COLO829 (cell line): ENCODE results near the gene SRRM4.
A peak's percentile ranks its signal among the peaks of the same experiment; 100 is the strongest.
"Not testable (repeated sequence)": the region's sequence is repeated elsewhere in the genome, so short reads cannot be mapped to it uniquely, and the experiment has no call there.

Source experiments
- DNase-seq: peaks from one replicate; pipeline ENCODE4 v3.0.0; 2012; ENCODE audit warnings: low spot score

SRRM4 gene, protein sequence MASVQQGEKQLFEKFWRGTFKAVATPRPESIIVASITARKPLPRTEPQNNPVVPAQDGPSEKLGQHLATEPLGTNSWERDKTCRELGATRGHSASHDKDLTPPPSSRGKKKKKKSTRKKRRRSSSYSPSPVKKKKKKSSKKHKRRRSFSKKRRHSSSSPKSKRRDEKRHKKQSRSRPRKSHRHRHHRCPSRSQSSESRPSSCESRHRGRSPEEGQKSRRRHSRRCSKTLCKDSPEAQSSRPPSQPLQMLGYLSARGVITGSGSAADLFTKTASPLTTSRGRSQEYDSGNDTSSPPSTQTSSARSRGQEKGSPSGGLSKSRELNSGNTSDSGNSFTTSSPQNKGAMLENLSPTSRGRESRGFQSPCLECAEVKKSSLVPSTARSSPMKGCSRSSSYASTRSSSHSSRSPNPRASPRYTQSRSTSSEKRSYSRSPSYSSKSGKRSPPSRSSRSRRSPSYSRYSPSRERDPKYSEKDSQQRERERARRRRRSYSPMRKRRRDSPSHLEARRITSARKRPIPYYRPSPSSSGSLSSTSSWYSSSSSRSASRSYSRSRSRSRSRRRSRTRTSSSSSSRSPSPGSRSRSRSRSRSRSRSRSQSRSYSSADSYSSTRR

DNA sequence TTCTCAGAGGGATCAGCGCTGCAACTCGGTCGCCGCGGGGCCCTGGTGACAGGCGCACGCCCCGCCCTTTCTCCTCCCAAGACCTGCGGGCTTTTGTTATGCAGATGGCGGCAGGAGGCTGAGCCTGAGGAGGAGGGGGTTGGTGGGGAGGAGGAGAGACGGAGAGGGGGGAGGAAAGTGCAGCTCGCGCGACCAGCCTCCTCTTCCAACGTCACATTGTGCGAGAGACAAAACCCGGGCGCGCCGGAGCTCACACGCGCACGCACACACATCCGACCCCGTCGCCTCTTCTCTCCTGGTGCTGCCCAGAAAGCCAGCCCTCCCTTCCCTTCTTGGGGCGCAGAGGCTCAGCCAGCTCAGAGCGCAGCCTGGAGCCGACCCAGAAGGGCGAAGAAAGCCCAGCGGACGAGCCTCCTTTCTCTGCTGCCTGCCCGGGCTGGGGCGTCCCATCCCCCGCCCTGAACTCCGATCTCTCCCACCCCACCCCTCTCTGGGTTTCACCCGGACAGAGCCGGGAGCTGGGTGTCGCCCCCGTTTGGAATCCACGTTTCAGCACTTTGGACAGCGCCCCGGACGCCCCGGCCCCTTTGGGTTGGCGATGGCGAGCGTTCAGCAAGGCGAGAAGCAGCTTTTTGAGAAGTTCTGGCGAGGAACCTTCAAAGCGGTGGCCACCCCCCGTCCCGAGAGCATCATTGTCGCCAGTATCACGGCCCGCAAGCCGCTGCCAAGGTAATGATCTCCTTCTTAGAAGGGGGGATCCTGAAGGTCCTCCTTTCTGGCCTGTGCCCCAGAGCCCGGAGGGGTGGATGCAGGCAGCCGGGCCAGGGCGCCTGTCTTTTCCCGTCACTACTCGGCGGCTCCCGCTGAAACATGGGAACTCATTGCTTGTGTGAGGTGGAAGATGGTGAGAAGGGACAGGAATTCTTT lies at the start of gene SRRM4:
Gene SRRM4 (plus strand): TSS at position 257 of the 927 bp plus-strand sequence. CDS start 342 bp downstream, at position 599.
- DNase-seq, result no peak

DNA sequence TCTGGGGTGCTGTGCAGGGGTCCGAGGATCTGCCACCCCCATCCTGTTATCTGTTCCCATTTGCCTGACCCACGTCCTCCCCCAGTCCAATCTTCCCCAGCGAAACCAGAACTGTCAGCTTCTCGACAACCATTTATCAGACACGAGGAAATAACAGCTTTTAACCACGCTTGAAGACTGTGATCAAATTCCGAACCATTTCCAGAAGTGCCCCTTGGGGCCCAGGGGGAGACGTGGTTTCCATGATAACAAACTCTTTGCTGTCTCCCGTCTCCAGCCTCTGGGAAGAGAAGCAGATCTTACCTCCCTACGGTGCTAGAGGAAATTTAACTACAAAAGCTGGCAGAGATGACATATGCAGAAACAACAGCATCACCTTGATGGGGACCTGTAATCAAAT lies 35.1 kb upstream of the SRRM4 start:
- DNase-seq, result no peak

DNA sequence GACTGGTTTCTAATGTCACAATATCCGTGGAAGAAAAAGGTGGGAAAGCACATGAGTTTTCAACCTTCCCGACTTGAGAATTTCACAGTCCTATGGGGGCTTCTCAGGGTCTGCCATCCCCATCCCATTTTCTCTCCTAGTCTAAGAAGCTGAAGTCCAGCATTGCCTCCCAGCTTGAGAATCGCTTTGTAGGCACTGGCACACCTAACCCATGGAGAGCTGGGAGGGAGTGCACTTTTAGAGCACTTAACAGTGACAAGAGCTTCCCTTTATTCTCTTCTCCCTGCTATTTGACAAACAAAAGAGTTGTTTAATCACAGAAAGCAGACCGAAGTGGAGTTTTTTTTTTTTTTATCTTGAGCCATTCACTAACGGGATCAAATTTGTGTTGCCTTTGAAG lies 22.8 kb upstream of the SRRM4 start:
- DNase-seq, result no peak

DNA sequence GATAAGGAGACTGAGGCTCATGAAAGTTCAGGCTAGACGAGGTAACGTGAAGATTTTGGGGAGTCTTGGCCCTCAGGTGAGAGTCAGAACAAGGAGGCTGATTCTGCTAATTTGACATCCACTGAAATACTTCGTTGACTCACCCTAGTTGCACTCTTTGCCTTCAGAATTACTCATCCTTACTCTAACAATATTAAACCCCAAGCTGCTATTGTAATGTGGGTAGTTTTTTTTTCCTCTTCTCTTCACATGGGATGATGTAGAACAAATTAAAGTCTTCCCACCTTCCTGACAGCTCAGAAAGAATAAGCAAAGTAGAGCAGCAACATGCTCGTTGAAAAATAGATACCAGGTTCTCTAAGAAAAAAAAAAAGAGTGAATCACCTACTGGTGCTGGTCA lies 22.0 kb upstream of the SRRM4 start:
- no peak for DNase-seq

DNA sequence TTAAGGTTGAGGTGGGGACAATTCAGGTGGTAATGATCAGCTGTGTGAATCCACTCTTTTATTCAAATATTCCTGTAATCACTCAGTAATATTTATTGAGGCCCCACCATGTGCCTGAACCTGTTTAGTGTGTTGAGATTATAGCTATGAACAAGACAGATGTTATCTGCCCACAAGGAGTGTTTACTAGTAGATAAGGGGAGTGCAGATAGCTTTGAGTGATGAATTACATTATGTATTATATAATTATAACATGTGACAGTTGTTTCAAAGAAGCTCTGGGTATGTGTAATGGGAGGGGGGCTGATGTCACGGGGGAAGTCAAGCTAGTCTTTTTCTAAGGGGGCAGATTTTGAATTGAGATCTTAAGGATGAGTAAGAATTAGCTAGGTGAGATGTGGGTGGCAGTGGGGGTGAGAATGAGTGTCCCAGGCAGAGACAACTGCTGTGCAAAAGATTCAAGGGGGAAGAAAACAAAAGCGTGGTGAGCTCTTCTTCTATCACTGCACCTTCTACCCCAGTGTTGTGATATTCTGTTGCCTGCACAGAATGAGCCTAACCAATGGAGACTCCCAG lies 21.3 kb upstream of the SRRM4 start:
- DNase-seq, result no peak

DNA sequence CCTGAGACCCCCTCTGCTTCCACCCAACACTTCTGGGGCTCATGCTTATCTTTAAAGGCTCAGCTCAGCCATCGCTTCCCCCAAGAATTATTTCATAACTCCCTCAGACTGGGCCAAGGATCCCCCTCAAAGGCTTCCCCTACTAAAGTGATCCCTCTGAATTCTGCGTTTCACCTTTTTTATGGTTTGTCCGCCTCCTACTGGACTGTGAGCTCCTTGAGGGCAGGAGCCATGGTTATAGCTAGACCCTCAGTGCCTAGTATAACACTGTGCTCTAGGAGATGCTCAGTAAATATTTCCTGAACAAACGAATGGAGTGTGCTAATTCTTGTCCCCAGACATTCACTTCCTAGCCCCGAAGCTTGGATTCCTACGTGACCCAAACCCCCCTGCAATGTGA lies 20.5 kb upstream of the SRRM4 start:
- DNase-seq, result no peak

DNA sequence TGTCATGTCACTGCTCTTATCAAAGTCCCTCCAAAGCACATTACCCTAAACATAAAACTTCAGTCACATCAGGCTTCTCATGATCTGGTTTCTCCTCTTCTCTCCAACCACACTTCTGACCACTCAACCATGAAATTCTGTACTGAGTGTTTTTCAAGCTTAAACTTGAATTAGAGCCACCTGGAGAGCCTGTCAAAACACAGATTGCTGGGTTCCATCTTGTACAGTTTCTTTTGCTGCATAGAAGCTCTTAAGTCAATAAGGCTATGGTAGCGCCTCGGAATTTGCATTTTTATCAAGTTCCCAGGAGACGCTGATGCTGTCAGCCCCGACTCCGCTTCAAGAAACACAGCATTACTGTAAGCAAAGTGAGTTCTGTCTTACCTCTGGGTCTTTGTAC lies 16.4 kb upstream of the SRRM4 start:
- no peak for DNase-seq

DNA sequence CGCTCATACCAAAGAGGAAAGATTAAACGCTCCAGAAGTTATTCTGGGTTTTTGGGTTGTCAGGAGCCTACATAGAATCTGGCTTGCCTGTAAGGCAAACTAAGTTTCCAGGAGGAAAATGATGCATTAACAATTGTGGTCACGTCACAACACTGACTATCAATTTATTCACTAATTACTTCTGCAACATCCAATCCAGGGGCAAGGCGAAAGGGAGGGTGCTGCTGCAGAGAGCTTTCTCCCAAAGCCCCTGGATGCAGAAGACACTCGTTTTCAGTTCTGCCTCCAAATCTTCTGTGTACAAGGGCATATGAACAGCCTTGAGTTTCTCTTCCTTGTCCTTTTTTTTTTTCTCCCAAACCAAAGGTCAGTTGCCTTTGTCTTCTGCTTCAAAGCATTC lies 10.5 kb upstream of the SRRM4 start:
- DNase-seq, result no peak

DNA sequence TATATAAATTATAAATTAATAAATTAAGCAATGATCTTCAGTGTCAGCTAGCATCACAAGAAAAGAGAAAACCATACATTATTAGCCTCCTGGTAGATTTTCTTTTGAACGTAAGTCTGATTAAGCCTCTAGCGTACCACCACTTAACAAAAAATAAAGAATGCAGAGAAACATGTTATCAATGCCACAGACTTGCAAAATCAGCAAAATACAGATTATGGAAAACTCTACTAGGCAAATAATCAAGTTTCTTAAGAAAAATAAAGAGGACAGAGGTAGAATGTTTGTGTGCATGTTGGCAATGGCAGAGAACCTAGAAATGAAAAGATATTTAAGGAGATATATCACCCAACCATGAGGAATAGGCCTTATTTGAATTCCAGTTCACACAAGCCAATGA lies 8.4 kb upstream of the SRRM4 start:
- DNase-seq, result no peak

DNA sequence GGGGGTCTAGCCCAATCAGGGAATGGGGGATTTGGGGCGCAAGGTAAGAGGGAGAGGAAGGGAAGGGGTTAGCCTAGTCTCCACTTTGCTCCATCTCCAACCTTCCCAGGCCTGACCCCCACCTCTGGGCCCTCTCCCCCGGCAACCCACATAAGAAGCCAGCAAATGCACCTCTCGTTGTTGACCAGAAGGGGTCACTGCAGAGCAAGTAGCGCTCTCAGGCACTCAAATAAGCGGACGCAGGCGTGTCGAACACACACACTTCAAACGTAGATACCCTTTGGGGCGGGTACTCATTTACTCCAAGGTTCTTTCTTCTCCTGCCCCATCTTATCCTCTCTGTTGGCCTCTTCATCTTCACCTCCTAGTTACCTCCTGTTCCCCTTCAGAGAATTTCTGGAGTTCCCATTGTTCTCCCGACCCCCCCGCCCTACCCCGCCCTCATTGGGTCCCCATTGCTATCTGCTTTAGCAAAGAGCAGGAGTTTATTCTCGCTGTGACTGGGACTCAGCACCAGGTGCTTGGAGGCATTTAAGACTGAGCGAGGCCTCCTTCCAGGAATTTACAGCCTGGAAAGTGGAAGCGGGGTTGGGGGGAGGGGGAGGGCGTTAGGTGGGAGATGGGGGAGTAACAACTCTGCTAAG lies 1.5 kb upstream of the SRRM4 start:
- DNase-seq, result peak; percentile 55

DNA sequence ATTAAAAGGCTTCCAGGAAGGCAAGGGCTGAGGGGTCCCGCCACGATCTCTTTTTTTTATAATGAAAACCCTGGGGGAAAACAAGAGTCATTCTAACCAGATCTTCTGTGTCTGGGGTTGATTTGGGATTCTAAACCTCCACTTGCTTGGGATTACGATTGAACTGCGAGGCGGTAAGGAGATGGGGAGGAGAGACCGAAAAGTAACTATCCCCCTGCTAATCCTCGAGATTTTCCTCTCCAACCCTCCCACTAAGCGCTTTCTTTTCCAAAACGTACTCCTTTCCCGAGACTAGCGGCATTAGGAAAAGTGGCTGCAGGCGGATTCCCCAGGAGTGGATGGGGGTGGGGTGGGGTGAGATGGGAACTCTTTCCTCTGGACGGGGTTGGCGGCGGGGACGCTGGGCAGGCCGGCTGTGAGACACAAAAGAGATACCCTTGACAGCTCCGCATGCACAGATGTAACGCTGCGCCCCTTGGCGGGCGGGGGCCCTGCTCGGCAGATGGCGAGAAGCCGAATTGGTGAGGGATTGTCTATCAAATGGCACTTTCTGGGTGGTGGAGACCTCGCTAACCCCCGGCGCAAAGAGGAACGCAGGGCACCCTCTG lies 830 bp upstream of the SRRM4 start:
- DNase-seq, result no peak

DNA sequence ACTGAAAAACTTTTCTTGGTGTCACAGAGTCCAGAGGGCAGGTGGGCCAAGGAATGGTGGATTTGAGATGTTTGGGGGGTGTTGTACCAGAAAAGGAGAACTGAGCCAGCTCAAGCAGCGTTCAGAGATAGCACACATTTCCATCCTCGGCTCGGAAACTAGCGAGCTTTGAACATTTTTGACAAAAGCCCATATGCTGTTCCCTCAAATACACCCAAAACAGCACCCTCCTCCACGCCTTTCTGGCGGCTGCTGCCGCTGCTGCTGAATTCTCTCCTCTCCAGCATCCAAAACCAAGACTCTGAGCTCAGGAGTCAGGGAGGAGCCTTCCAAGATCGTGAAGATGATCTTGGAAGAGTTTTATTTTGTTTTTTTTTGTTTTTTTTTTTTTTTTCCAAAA lies 961 bp downstream of the SRRM4 start:
- DNase-seq, result no peak

DNA sequence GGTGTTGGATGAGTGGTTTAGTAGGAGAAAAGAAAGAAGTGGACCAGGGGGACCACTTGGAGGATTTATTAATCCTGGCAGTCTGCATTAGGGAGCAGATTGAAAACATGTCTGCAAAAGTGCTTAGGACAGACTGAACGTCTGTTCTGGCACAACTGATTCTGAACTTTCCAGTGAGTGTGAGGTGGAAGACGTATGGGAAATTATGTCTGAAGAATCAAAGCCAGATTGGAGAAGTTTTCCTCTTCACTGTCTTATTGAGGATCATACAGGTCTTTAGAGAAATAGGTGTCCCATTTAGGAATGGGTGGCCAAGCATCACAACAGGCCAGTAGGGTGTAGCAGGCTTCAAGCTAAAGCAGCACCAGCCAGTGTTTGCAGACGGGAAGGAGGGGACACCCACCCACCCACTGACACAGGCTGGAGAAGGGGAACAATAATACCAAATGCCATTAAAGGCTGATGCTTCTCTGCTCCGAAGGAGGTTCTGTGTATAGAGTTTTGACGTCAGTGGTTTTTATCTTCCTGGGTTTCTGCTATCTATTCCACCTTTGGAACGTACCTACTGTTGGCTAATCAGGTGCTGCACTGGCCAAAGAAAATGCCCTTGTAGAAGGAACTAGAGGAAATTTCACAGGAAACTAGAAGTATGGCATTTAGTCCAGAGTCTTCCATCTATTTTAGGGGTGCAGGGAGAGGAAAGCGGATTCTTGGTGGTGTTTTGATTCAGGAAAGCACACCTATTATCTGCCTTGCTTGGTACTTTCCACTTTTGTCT lies 1.8 kb downstream of the SRRM4 start:
- no peak for DNase-seq

DNA sequence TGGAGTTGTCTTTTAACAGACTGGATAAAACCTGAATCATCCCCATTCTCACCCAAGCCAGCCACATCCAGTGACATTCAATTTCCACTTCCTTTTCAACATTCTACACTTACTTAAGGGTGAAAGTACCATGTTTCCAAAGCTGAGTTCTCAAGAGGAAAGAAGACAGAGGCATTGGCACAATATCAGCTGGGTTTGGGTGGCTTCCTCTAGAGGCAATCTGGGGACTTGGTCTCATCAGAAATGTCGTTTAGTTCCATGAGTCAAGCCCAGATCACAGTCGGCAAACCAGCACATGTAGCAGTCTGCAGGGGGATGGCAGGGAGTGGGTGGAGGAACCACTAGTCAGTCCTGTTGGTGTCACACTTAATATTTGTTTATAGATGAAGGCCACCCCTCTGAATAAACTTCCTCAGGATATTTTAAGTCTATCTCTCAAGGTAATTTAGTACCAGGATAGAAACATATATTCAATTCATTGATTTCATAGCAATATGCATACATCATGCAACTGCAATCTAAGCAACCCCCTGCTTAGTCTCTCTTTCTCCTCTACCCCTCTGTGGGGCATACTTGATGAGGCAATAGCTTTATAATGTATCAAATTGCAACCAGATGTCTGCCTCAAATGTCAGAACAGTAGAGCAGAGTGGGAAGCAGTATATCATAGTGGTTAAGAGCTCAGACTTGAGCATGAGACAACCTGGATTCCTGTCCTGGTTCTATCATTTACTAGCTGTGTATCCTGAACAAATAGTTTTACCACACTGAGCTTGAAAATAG lies 3.0 kb downstream of the SRRM4 start:
- no peak for DNase-seq

DNA sequence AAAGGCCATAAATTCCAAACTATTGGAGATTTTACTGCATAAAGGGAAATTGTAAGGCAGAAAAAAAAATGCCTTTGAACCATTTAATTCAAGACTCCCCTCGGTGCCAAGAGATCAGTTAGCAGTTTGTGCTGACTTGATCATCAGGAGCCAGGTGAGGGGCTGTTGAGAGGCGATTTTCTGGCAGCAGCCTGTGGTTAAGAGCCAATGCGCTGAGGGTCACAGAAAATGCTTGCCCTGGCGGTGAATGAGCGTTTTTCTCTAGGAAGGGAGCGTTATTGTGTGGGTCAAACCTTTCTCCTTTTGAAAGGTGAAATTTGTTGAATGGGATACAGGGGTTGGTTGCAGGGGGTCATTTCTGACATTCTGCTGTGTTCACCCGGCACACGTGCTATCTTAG lies 4.7 kb downstream of the SRRM4 start:
- no peak for DNase-seq

DNA sequence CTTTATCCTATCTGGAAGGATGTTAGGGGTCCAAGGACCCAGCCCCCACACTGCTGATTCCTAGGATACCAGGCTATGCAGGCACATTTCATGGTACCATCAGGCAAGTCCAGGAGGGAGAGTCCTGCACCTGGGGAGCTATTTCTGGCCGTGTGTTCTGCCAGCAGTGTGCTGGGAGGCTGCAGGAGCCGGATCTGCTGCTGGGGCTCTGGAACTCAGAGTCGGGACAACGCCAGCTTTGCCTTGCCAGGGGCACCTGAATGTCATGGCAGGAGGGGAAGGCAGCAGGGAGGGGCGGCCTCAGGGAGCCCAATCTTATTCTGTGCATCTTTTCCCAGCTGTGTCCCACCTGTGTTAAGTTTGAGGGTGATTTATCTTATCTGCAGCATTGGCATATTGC lies 17.8 kb downstream of the SRRM4 start:
- DNase-seq, result no peak

DNA sequence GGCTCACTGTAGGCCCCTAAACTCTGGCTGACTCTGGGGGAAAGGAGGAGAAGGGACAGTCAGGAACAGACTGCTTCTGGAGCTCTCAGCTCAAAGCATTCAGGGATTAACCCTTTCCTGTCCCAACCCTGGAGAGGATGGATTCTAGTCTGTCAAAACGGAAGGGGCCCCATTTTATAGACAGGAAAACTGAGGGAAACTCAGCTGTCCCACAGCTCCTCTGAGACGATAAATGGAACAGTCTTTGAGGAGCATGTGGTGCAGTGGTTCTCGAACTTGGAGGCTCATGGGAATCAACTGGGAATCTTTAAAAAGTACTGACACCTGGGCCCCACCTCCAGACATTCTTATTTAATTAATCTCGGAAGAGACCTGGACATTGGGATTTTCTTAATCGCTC lies 23.7 kb downstream of the SRRM4 start:
- DNase-seq, result no peak

DNA sequence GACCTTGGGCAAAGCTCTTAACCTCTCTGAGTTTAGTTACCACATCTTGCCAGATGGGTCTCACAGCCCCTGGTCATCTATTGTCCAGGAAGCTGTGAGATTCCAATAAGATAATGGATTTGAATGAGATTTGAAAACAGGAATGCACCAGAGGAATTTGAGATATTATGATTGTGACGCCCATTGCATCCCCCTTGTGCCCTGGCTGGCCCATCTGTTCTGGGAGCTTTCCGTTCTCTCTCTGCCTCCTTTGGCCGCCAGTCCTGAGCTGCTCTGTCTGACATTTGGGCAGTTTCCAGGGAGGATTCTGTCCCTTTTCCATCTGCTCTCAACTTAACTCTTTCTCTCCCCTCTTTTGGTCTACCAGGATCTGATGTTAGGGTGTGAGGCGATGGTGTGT lies 24.6 kb downstream of the SRRM4 start:
- DNase-seq, result no peak

DNA sequence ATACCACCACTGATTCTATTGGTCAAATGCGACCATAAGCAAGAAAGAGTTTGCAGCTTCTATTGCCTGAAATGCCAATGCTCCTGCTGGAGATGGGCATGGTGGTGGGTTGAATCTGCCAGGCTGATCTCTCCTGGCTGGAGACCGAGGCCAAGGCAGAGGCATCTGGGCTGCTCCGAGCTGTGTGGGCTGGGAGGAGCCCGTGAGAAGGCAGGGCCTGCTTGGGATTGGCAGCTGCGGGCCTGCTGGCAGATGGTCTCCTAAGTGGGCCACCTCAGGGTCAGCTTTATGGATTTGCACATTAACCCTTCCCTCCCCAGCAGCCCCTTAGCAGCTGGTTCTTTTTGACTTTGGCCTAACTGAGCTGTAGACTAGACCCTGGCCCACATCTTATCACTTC lies 25.4 kb downstream of the SRRM4 start:
- DNase-seq, result no peak

DNA sequence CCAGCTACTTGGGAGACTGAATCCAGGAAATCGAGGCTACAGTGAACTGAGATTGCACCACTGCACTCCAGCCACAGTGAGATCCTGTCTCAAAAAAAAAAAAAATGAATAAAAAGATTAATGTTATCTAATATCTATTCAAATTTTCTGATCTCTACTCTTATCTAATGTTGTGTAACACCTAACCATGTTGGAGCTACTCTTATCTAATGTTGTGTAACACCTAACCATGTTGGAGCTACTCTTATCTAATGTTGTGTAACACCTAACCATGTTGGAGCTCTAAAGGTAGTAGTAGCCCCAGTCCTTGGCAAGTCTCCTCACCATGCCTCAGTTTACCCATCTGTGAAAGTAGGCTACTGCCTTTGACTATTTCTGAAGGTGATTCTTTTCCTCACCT lies 26.9 kb downstream of the SRRM4 start:
- DNase-seq, result not testable (repeated sequence)
